K562 (cell line): ENCODE results near the gene CAMK2A.

ENCODE experiments used
- ARHGAP35 ChIP-seq: fragments of 450-650 bp; IDR thresholded peaks from 2 replicates; pipeline ENCODE4 v1.6.1; 2018; ENCODE audit not compliant: partially characterized antibody
- BRCA1 ChIP-seq, 2 experiments: fragments of 450-650 bp in 1 of 2; sonication (generic) in 1 of 2; formaldehyde crosslinking in 1 of 2; IDR thresholded peaks; 2 replicates each; pipeline versions ENCODE4 v1.5.0 to v1.6.1; 2017 to 2020; ENCODE audit warnings: mild to moderate bottlenecking in 1 of 2, missing genetic modification reagents in 1 of 2
- CEBPZ ChIP-seq: fragments of 150-350 bp; IDR thresholded peaks from 2 replicates; pipeline ENCODE4 v1.6.1; 2014; ENCODE audit warnings: low read depth, mild to moderate bottlenecking, low read length, borderline replicate concordance
- CTCF ChIP-seq, 3 experiments: IDR thresholded peaks in 2 of 3; conservative IDR thresholded peaks in 1 of 3; 2 replicates each; pipeline ENCODE4 v1.5.1; 2011 to 2012; ENCODE audit warnings: low read length in 3 of 3, mild to moderate bottlenecking in 3 of 3, control low read depth in 2 of 3, improper control_type of control experiment in 1 of 3, inconsistent platforms in 1 of 3, low read depth in 1 of 3, mixed read lengths in 1 of 3, moderate library complexity in 1 of 3; ENCODE audit not compliant: insufficient read depth in 2 of 3
- EZH2 ChIP-seq: IDR thresholded peaks from 2 replicates; pipeline ENCODE4 v1.6.1; 2012; ENCODE audit warnings: low read depth, mild to moderate bottlenecking, inconsistent platforms, low read length, borderline replicate concordance
- GTF2A2 ChIP-seq: IDR thresholded peaks from 2 replicates; pipeline ENCODE4 v1.6.1; 2016; ENCODE audit warnings: mild to moderate bottlenecking, missing genetic modification characterization, missing compliant biosample characterization
- NRF1 ChIP-seq, 2 experiments: fragments of 450-650 bp; IDR thresholded peaks in 1 of 2; conservative IDR thresholded peaks in 1 of 2; 2 replicates each; pipeline ENCODE4 v1.6.1; 2014; ENCODE audit warnings: mild to moderate bottlenecking in 2 of 2
- POLR2AphosphoS2 ChIP-seq: IDR thresholded peaks from 2 replicates; pipeline ENCODE4 v1.6.1; 2012; ENCODE audit warnings: low read length, improper control_type of control experiment
- RBFOX2 ChIP-seq: fragments of 200-400 bp; formaldehyde crosslinking; IDR thresholded peaks from 2 replicates; pipeline ENCODE4 v1.6.1; 2017; ENCODE audit warnings: low read depth, mild to moderate bottlenecking, low read length, moderate library complexity
- SRSF3 ChIP-seq: fragments of 200-400 bp; formaldehyde crosslinking; IDR thresholded peaks from 2 replicates; pipeline ENCODE4 v1.6.1; 2016; ENCODE audit warnings: mild to moderate bottlenecking, low read length, moderate library complexity; ENCODE audit not compliant: insufficient read depth
- SRSF9 ChIP-seq: fragments of 200-400 bp; formaldehyde crosslinking; IDR thresholded peaks from 2 replicates; pipeline ENCODE4 v1.6.1; 2017; ENCODE audit warnings: low read depth, low read length, borderline replicate concordance
- ZC3H11A ChIP-seq: IDR thresholded peaks from 2 replicates; pipeline ENCODE4 v1.6.1; 2012; ENCODE audit warnings: low read depth, low read length, improper control_type of control experiment
- ZSCAN29 ChIP-seq: fragments of 450-650 bp; IDR thresholded peaks from 2 replicates; pipeline ENCODE4 v1.6.1; 2017

- TF ChIP-seq CTCF (IDR thresholded peaks at IDR 0.05 in 2 of 3, conservative IDR thresholded peaks at IDR 0.05 in 1 of 3; ENCODE audit: insufficient read depth in 2 of 3, low read depth in 1 of 3, low read length in 3 of 3) (no peak), ZSCAN29 (no peak), NRF1 (conservative IDR thresholded peaks at IDR 0.05 in 1 of 2, IDR thresholded peaks at IDR 0.05 in 1 of 2) (no peak), SRSF9 (no peak), SRSF3 (no peak), EZH2 (no peak), GTF2A2 (tag) (no peak), POLR2AphosphoS2 (no peak), ARHGAP35 (no peak), ZC3H11A (no peak), RBFOX2 (no peak), BRCA1 (IDR thresholded peaks at IDR 0.05) (no peak), BRCA1 (CRISPR knock-in tag; IDR thresholded peaks at IDR 0.05) (no peak), CEBPZ (no peak)
Measured at GRCh38 chr5:150319484-150319790, 29.9 kb upstream of the CAMK2A start.
